ENCODE measurements around the gene LUC7L.
"Not testable (repeated sequence)": the region's sequence is repeated elsewhere in the genome, so short reads cannot be mapped to it uniquely, and the experiment has no call there.

LUC7L gene

DNA sequence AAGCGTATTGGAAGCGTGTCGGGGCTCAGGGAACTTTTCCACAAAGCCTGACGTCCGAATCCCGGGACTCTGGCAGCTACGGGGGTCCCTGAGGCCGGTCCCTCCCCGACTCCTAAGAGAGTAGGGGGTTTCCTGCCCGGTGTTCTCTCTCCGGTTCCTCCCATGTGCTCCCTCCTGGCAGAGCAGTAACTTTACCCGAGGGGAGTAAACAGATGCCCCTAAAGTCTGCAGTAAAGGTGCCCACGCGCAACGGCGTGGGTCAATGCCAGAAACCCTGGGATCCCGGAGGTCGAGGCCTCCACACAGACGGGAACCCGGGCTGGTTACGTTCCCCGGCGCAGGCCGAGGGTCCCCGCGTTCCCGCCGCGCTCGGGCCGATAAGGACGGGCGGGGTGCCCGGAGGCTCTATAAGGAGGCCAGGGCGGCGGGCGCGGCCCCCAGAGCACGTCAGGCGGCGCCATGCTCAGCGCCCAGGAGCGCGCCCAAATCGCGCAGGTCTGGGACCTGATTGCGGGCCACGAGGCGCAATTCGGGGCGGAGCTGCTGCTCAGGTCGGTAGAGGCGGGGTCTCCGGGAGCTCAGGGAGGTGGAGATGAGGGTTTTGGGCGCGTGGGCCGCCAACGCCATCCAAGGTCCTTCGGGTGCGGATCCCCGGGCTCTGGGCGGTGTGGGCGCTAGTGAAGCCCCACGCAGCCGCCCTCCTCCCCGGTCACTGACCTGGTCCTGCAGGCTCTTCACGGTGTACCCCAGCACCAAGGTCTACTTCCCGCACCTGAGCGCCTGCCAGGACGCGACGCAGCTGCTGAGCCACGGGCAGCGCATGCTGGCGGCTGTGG, 63.5 kb downstream of the LUC7L start, which contains the start of gene HBM:
Gene HBM, plus strand, starts transcription at position 440 of the 836 bp plus-strand sequence. Its CDS starts 20 bp downstream, at position 460.
- DNase-seq (ENCODE audit: low read depth in 2 of 2), result no peak

DNA sequence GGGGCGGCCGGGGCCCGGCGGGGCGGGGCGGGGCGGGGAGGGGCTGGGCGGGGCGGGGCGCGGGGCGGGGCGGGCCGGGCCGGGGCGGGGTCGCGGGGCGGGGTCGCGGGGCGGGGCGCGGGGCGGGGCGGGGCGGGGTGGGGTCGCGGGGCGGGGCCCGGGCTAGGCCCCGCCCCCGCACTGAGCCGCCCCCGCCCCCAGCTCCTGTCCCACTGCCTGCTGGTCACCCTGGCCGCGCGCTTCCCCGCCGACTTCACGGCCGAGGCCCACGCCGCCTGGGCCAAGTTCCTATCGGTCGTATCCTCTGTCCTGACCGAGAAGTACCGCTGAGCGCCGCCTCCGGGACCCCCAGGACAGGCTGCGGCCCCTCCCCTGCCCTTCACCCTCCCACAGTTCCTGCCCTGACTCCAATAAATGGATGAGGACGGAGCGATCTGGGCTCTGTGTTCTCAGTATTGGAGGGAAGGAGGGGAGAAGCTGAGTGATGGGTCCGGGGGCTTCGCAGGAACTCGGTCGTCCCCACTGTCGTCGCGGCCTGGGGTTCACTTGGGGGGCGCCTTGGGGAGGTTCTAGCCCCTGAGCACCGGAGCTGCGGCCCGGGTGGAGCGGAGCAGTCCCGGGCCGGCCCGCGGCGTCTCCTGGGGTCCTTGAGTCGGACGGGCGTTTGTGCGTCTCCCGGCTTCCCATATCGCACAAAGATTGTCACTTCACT, 64.3 kb downstream of the LUC7L start:
- no peak for DNase-seq (ENCODE audit: low read depth in 2 of 2)

DNA sequence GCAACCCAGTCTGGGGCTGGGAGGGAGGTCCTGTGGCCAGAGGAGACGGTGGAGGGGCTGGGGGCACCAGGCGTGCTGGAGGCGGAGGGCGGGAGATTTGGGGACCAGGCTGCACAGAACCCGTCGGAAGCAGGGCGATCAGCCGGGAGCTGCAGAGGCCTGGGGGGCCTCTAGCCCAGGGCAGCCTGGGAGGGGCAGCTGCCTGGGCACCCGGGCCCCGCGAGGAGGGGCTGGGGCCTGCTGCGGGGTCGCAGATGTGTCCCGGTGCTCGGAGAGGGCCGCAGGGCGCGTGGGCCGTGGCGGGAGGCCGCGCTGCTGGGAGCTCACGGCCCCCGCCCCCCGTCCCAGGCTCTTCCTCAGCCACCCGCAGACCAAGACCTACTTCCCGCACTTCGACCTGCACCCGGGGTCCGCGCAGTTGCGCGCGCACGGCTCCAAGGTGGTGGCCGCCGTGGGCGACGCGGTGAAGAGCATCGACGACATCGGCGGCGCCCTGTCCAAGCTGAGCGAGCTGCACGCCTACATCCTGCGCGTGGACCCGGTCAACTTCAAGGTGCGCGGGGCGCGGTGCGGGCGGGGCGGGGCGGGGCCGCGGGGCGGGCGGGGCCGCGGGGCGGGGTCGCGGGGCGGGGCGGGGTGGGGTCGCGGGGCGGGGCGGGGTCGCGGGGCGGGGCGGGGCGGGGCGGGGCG, 65.0 kb downstream of the LUC7L start:
- DNase-seq (ENCODE audit: low read depth in 2 of 2), result not testable (repeated sequence)

DNA sequence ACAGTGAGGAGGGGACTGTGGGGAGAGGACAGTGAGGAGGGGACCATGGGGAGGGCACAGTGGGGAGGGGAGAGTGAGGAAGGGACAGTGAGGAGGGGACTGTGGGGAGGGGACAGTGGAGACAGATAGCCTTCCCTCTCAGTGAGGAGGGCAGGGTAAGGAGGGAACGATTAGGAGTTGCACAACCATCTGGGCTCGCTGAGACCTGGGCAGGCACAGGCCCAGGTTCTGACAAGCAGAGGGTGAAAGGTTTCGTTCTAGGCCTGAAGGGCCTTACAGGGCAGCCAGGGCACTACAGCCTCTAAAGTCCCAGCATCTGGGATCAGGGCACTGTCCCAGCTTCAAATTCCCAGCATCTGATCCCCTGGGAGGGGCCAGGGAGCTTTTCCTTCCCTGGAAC, 65.6 kb downstream of the LUC7L start:
- not testable (repeated sequence) for DNase-seq (ENCODE audit: low read depth in 2 of 2)

DNA sequence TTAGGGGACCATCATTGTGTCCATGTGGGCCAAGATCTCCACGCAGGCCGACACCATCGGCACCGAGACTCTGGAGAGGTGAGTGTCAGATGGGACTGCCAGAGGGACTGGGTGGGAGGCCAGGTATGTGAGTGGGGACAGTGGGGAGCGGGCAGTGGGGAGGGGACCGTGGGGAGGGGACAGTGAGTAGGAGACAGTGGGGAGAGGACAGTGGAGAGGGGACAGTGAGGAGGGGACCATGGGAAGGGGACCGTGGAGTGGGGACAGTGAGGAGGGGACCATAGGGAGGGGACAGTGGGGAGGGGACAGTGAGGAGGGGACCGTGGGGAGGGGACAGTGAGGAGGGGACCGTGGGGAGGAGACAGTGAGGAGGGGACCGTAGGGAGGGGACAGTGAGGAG, 66.1 kb downstream of the LUC7L start:
- not testable (repeated sequence) for DNase-seq (ENCODE audit: low read depth in 2 of 2)

DNA sequence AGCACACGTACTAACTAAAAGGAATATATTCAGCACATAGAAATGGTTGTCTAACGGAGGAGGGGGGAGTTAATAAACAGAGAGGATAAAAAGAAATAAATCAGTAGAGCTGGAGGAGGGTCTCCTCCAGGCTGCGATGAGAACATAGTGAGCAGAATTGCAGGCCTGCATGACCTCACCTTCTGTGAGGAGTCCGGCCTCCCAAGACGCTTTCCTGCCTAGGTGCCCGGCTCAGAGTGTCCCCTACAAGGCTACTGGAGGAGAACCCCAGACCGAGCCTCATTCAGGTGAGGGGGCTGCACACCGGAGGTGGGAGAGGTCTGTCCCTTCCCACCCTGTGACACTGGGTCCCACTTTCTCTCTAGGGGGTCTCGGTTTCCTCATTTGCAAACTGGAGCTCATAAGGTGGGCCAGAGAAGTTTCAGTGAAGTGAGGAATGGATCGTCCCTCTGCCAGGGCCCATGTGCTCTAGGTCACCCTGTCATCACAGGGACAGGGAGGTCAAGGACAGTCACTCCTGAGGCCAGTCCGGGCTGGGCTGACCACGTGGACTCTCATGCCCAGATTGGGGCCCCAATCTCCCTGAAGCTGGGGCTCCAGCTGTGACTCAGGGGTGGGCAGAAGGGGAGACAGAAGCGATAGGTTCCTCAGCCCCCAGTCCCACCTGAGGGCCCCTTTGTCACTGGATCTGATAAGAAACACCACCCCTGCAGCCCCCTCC, 66.8 kb downstream of the LUC7L start:
- DNase-seq (ENCODE audit: low read depth in 2 of 2), result no peak

DNA sequence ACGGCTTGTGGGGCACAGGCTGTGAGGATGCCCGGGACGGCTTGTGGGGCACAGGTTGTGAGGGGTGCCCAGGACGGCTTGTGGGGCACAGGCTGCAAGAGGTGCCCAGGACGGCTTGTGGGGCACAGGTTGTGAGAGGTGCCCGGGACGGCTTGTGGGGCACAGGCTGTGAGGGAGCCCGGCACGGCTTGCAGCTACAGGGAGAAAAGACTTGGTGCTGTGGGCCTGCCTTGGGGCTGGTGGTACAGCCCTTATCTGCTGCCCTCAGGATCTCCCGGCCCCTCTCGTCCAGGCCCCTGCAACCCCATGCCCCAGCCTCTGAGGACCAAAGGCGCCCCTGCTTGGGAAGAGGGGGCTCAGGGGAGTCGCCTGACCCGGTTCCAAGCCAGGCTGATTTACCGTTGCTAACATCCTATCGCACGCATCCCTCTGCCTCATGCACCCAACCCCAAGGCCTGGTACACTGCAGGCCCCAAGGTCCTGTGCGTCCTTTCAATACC, 68.5 kb downstream of the LUC7L start:
- DNase-seq (ENCODE audit: low read depth in 2 of 2), result no peak

DNA sequence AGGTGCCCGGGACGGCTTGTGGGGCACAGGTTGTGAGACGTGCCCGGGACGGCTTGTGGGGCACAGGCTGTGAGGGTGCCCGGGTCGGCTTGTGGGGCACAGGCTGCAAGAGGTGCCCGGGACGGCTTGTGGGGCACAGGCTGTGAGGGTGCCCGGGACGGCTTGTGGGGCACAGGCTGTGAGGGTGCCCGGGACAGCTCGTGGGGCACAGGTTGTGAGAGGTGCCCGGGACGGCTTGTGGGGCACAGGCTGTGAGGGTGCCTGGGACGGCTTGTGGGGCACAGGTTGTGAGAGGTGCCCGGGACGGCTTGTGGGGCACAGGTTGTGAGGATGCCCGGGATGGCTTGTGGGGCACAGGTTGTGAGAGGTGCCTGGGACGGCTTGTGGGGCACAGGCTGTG, 69.0 kb downstream of the LUC7L start:
- DNase-seq (ENCODE audit: low read depth in 2 of 2), result not testable (repeated sequence)

DNA sequence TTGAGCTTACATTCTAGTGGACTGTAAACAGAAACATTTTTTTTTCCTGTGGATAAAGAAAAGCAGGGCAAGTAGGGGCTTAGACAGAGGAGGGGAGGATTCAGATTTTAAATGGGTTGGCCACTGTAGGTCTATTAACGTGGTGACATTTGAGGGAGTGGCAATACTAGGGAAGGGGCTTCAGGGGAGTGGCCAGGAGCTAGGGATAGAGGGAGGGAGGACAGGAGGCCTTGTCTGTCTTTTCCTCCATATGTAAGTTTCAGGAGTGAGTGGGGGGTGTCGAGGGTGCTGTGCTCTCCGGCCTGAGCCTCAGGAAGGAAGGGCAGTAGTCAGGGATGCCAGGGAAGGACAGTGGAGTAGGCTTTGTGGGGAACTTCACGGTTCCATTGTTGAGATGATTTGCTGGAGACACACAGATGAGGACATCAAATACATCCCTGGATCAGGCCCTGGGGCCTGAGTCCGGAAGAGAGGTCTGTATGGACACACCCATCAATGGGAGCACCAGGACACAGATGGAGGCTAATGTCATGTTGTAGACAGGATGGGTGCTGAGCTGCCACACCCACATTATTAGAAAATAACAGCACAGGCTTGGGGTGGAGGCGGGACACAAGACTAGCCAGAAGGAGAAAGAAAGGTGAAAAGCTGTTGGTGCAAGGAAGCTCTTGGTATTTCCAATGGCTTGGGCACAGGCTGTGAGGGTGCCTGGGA, 70.0 kb downstream of the LUC7L start:
- no peak for DNase-seq (ENCODE audit: low read depth in 2 of 2)

DNA sequence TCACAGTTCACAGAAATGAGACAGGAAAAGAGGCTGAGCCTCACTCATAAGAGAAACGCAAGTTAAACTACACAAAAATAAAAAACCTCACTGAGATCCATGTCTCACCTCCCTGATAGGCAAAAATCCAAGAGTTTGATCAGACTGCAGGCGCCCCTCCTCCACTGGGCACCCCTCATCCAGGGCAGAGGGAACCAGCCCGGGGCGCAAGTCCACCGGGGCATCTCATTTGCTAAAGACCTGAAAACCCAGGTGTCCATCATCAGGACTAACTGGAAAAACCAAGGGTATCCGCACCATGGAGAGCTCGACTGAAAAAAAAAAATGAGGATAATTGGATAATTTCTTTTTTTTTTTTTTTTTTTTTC, 74.2 kb downstream of the LUC7L start:
- DNase-seq (ENCODE audit: low read depth in 2 of 2), result no peak

DNA sequence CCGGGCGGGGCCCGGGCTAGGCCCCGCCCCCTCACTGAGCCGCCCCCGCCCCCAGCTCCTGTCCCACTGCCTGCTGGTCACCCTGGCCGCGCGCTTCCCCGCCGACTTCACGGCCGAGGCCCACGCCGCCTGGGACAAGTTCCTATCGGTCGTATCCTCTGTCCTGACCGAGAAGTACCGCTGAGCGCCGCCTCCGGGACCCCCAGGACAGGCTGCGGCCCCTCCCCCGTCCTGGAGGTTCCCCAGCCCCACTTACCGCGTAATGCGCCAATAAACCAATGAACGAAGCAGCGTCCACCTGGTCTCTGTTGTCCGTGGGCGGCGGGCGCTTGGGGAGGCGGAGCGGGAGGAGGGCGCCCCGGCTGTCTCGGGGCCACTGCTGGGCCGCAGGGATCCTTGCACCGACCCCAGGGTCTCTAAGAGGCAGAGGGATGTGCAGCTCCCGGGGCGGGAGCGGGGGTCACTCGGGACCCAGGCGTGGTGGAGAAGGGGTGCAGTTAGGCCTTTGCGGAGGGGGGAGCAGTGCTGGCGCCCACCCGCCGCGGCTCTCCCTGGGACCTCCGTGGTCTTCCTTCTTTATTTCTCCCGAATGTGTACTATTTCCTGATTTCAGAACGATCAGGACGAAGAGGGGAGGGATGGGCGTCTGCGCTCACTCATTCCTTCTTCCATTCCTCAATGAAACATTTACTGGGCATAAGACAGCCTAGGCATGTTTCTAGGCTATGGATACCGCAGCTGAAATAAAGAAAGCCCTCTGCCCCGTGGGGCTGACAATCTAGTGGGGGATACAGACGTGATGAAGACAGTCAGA, 74.8 kb downstream of the LUC7L start:
- no peak for DNase-seq (ENCODE audit: low read depth in 2 of 2)

DNA sequence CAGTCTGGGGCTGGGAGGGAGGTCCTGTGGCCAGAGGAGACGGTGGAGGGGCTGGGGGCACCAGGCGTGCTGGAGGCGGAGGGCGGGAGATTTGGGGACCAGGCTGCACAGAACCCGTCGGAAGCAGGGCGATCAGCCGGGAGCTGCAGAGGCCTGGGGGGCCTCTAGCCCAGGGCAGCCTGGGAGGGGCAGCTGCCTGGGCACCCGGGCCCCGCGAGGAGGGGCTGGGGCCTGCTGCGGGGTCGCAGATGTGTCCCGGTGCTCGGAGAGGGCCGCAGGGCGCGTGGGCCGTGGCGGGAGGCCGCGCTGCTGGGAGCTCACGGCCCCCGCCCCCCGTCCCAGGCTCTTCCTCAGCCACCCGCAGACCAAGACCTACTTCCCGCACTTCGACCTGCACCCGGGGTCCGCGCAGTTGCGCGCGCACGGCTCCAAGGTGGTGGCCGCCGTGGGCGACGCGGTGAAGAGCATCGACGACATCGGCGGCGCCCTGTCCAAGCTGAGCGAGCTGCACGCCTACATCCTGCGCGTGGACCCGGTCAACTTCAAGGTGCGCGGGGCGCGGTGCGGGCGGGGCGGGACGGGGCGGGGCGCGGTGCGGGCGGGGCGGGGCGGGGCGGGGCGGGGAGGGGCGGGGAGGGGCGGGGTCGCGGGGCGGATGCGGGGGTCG, 75.6 kb downstream of the LUC7L start:
- not testable (repeated sequence) for DNase-seq (ENCODE audit: low read depth in 2 of 2)

DNA sequence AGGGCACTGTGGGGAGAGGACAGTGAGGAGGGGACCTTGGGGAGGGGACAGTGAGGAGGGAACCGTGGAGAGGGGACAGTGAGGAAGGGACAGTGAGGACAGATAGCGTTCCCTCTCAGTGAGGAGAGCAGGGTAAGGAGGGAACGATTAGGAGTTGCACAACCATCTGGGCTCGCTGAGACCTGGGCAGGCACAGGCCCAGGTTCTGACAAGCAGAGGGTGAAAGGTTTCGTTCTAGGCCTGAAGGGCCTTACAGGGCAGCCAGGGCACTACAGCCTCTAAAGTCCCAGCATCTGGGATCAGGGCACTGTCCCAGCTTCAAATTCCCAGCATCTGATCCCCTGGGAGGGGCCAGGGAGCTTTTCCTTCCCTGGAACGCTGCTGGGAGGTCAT, 76.1 kb downstream of the LUC7L start:
- DNase-seq (ENCODE audit: low read depth in 2 of 2), result not testable (repeated sequence)

DNA sequence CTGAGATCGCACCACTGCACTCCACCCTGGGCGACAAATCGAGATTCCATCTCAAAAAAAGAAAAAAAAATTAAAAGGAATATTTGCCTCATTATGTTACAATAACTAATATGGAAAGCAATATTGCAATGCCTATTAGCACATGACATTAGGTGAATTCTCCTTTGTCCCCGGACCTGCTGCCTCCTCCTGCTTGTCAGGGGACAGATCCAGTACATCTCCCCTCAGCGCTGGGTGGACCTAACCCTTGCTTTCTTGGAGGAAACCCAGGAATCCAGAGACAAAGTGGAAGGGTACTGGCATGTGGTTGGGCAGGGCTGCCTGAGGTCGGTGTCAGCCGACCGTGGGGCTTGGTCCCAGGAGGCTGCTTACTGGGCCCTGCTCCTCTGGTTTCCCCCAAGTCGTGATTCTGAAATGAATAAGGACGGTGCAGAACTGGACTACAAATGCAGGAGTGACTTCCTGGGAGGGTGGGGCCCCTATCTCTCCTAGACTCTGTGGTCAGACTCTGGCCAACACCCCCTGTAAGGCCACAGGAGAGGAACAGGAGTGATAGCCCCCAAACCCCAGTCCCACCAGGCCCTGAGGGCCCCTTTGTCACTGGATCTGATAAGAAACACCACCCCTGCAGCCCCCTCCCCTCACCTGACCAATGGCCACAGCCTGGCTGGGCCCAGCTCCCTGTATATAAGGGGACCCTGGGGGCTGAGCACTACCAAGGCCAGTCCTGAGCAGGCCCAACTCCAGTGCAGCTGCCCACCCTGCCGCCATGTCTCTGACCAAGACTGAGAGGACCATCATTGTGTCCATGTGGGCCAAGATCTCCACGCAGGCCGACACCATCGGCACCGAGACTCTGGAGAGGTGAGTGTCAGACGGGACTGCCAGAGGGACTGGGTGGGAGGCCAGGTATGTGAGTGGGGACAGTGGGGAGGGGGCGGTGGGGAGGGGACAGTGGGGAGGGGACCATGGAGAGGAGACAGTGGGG, 76.8 kb downstream of the LUC7L start, which contains the start of gene HBZ:
Gene HBZ, plus strand, starts transcription at position 504 of the 988 bp plus-strand sequence. Its CDS starts 266 bp downstream, at position 770.
- no peak for DNase-seq (ENCODE audit: low read depth in 2 of 2)

DNA sequence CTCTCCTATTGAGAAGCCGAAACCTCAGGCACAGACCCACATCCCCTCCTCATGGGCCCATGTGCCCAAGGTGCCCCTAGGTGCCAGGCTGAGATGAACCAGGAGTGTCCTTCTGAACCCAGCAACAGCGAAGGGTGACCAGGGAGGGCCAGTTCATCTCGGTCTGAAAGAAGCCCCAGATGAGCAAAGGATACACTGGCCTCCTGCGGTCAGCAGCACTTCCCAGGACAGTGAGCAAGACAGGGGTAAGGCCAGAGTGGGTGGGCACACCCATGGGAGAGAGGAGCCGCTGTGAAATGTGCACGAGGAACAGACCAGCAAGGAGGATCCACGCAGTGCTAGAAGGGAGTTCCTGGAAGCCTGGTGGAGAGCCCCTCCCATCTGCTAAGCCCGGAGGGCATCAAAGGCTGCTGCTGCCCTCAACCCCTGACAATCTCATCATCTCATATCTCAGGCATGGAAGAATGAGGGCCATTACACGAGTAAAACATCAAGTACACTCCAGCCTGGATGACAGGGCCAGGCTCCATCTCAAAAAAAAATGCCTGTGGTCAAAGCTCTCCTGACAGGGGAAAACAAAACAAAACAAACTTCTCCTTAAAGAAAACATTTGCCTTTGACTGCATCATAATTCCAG, 80.1 kb downstream of the LUC7L start:
- DNase-seq (ENCODE audit: low read depth in 2 of 2), result no peak

DNA sequence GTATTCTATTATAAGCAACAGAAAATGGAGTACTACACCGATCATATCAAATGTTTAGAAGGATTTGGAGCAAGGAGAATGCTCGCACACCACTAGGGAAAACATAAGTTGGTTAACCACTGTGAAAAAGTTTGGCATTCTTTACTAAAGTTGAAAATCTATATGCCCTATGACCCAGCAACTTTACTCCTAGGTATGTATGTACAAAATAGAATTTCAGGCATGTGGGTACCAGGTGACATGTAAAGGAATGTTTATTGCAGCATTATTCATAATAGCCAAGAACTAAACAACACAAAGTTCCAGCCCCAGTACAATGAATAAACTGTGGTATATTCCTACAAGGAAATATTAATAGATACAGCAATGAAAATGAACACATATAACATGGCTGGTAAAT, 82.6 kb downstream of the LUC7L start:
- DNase-seq (ENCODE audit: low read depth in 2 of 2), result no peak

DNA sequence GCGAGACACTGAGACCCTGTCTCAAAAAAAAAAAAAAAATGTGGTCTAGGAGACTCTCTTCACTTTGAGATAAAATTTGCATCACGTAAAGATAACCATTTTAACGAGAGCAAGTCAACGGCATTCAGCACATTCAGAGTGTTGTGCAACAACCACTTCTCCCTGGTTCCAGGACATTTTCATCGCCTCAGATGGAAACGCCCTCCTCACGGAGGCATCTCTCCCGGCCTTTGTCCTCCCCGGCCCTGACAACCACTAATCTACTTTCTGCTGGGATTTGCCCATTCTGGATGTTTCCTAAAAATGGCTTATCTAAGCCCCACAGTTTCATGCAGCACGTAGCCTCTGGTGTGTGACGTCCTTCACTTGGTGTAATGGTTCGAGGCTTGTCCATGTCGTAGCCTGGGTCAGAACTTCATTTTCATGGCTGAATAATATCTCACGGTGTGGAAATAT, 84.4 kb downstream of the LUC7L start:
- no peak for DNase-seq (ENCODE audit: low read depth in 2 of 2)

DNA sequence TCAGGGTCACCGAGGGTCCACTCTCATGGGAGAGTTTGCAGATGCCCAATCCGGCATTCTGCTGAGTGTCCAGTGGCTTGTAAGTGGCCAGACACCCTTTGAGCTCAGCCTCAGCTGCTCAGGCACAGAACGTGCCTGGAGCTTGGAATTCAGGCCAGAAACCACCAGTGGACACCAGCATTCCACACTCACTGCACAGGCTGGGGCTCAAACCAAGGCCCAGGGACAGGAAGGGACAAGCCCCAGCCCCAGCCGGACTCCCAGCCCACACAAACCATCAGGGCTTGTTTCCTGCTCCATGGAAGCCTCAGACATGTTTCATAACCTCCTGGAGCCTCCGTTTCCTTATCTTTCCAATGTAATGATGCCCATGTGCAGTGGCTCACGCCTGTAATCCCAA, 85.8 kb downstream of the LUC7L start:
- DNase-seq (ENCODE audit: low read depth in 2 of 2), result no peak

Measured in stimulated activated CD4-positive, alpha-beta T cell treated with anti-CD3 and anti-CD28 coated beads, Interleukin-1b, Interleukin-23, amount 100 ng/mL, for 4 hours (primary cell).